Right atrium auricular region (tissue), 2 donors: ENCODE results near the gene WNT1. TPM values are rescaled to one million over a fixed set of nuclear protein-coding genes. Genes with fewer than 3 reads are reported as not detected.

Experiments
- DNase-seq: peaks from one replicate; pipeline ENCODE4 v3.0.0-alpha.2; 2019; ENCODE audit warnings: low spot score
- H3K27ac ChIP-seq, 2 donors: fragments of 200-600 bp; sonication (generic); 1 replicate in 1 of 2; 2 replicates in 1 of 2; pipeline ENCODE4 v1.5.1; 2016 to 2019
- H3K27me3 ChIP-seq, 2 donors: fragments of 200-600 bp; sonication (generic); one replicate each; pipeline versions ENCODE4 v1.5.1 to v1.6.0; 2017 to 2019
- H3K36me3 ChIP-seq: fragments of 200-600 bp; sonication (generic); one replicate; pipeline ENCODE4 v1.5.1; 2016
- H3K4me1 ChIP-seq, 2 donors: fragments of 200-600 bp; sonication (generic); one replicate each; pipeline versions ENCODE4 v1.5.1 to v1.6.0; 2017 to 2019
- H3K4me3 ChIP-seq, 2 donors: fragments of 200-600 bp; sonication (generic); 1 replicate in 1 of 2; 2 replicates in 1 of 2; pipeline ENCODE4 v1.5.1; 2017 to 2019; ENCODE audit warnings: mild to moderate bottlenecking in 1 of 2, moderate library complexity in 1 of 2
- H3K9me3 ChIP-seq, 2 donors: fragments of 200-600 bp; sonication (generic); one replicate each; pipeline ENCODE4 v1.5.1; 2019
- CTCF ChIP-seq, 2 donors: fragments of 200-600 bp; sonication (generic); IDR thresholded peaks; one replicate each; pipeline ENCODE4 v1.5.1; 2019; ENCODE audit warnings: antibody characterized with exemption in 2 of 2
- total RNA-seq, 2 donors: library from RNA; depleted of rRNA; stranded (reverse); fragments of >200 nt; gene quantifications; one replicate each; pipeline ENCODE4 v1.1.0, GENCODE V29; 2016

Gene WNT1
- total RNA-seq, 2 donors from 2014 or later, result not detected

GRCh38 chr12:48973531-48973930, 4.6 kb upstream of the WNT1 start:
- peaks cover 0 to 49% of the 10 kb centered on the region in 2 donors for H3K4me1 ChIP-seq
- peak overlapping the region; percentile 15 to 67 for H3K27ac ChIP-seq
- H3K4me3 ChIP-seq, result no peak overlapping the region
- peak; percentile 83 for DNase-seq
- H3K36me3 ChIP-seq, result no peaks in the 10 kb centered on the region
- H3K27me3 ChIP-seq, result peaks cover 4 to 23% of the 10 kb centered on the region in 2 donors
- no peak for TF ChIP-seq CTCF (IDR thresholded peaks at IDR 0.05)
- no peaks in the 10 kb centered on the region for H3K9me3 ChIP-seq

DNA sequence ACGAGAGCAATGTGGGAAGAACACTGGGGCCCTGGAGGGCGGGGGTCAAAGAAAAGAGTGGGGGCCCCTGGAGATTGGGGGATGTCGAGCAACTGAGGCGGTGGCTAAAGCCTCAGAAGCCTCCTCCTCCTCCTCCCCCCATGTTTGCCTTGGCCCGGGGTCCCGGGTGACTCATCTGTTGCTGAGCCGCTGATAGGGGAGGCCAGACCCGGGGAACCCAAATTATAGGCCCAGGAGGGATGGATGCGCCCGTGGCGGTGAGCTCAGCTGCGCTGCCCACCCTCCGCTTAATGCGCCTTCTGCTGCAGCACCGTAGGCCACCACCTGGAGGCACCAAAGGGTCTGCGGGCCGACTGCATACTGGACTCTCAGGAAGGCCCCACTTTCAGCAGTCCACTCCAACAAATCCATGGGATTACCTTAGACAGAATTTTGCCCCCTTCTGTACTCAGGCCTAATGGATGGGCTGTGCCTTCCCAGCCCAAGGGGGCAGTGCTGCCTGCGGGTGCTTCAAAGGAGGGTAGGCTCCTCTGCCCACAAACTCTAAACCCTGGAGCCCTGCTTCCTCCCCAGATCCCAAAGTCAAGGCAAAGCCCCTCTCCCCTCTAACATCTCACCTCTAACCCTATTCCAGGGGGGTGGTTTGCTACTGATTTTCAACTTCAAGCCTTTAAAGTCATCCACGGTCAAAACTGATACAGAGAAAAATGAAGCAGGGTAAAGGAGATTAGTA, 4.0 kb upstream of the WNT1 start:
- H3K27me3 ChIP-seq, result peaks cover 9 to 28% of the 10 kb centered on the region in 2 donors
- peak; percentile 56 to 70 for TF ChIP-seq CTCF (IDR thresholded peaks at IDR 0.05)
- DNase-seq, result peak; percentile 85
- H3K4me1 ChIP-seq, result peaks cover 0 to 55% of the 10 kb centered on the region in 2 donors
- peak overlapping the region in 1 of 2 donors; percentile 21 for H3K27ac ChIP-seq
- H3K4me3 ChIP-seq, result no peak overlapping the region
- H3K36me3 ChIP-seq, result no peaks in the 10 kb centered on the region
- no peaks in the 10 kb centered on the region for H3K9me3 ChIP-seq

DNA sequence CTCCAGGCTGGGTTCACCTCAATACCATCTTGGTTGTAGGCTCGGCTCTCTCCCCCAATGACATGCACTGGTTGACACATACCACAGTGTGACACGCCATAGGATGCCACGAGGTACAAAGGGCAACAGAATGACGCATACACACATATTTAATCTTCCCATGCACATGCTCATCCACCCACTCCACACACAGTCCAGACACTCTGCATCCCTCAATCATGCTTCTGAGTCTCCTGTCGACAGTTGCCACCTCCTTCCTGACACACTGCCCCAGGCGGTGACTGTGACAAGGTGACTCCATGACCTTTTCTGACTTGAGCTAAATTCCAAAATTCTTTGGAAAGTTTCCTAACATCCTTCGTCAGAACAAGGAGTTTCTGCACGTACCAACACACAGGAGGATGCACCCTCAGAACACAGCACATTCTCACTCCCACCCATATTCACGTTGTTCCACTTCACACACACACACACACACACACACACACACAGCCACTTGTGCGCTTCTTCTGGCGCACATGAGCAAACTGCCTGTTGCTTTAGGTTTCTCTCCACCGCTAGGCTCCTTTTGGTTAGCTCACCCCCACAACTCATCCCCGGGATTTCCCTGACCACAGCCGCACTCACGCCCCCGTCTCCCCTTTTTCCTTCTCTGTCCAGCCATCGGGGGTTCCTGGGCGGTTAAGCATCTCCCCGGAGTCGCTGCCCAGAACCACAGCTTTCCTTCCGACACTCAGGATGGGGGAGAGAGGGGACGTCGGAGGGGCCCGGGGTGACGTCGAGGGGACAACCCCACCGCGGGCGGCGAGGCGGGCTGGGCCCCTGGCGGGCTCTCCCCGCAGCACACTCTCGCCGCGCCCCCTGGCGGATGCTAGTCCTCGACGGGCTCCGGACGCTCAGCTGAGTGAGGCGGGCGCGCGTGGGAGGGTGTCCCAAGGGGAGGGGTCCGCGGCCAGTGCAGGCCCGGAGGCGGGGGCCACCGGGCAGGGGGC, 536 bp upstream of the WNT1 start:
- Histone ChIP-seq H3K27ac (no peak overlapping the region), H3K9me3 (no peaks in the 10 kb centered on the region), H3K4me1 (peaks cover 0 to 50% of the 10 kb centered on the region in 2 donors), H3K4me3 (peak overlapping the region in 1 of 2 donors; percentile 45), H3K36me3 (no peaks in the 10 kb centered on the region), H3K27me3 (peaks cover 7 to 40% of the 10 kb centered on the region in 2 donors)
- no peak for DNase-seq
- peak; percentile 75 to 81 for TF ChIP-seq CTCF (IDR thresholded peaks at IDR 0.05)

DNA sequence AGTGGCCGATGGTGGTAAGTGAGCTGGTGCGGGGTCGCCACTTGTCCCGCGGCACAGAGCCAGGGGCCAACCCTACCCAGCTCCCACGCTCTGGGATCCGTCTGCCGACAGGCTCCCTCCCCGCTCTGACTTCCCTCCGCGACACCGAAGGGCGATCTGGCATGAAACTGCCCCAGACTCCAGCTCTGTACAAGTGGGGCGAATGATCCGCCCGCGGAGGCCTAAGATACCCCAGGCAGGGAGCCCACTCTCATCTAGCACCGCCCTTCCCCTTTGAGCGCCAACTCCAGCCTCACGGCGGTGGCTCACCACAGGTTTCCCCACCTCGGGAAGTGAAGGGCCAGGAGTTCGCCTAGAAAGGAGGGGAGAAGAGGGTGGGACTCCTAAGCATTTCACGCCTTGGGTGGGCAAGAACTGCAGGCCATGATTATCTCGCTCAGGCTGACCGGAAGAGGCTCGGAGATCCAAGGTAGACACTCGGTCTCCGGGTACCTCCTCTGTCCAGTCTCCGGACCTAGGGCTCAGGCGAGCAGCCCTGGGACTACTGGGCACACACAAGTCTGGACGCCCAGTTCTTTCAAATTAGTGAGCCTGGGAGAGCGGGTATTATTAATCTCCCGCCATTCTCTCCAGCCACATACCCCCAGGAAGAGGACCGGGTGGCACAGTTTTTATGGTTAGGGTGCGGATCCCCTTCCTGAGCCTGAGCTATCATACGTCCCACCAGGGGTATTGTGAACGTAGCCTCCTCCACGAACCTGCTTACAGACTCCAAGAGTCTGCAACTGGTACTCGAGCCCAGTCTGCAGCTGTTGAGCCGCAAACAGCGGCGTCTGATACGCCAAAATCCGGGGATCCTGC, 849 bp downstream of the WNT1 start:
- no peak for DNase-seq
- no peaks in the 10 kb centered on the region for H3K9me3 ChIP-seq
- TF ChIP-seq CTCF (IDR thresholded peaks at IDR 0.05), result no peak
- peak overlapping the region; percentile 12 to 45 for H3K4me3 ChIP-seq
- peaks cover 7 to 40% of the 10 kb centered on the region in 2 donors for H3K27me3 ChIP-seq
- no peak overlapping the region for H3K27ac ChIP-seq
- H3K4me1 ChIP-seq, result peaks cover 0 to 41% of the 10 kb centered on the region in 2 donors
- no peaks in the 10 kb centered on the region for H3K36me3 ChIP-seq
